A549 (cell line): ENCODE data around the gene SLC12A7. TPM values are rescaled to one million over a fixed set of nuclear protein-coding genes. Genes with fewer than 3 reads are reported as not detected.
A peak's percentile ranks its signal among the peaks of the same experiment; 100 is the strongest.

ENCODE experiments used
- ATAC-seq, 2 experiments: fragments of 200-7000 bp in 1 of 2; fragments of >200 bp in 1 of 2; cut with Nextera tagmentation in 1 of 2; cut with Tn5 transposase in 1 of 2; 3 replicates each; pipeline versions ENCODE4 v1.8.0 to v1.9.1; 2018 to 2020; ENCODE audit warnings: mild to moderate bottlenecking in 1 of 2, moderate library complexity in 1 of 2
- CTCF ChIA-PET: fragments of 300-600 bp; sonication (Branson Sonifier 250); formaldehyde crosslinking; extraction: SDS; loops from one replicate; lab custom pipeline; 2021; ENCODE audit warnings: antibody characterized with exemption, inconsistent platforms; lab: Yijun Ruan, JAX
- POLR2A ChIA-PET: fragments of 350-600 bp; formaldehyde crosslinking; extraction: SDS; loops from one replicate; lab custom pipeline; 2021; ENCODE audit warnings: antibody characterized with exemption, inconsistent platforms; lab: Yijun Ruan, JAX
- DNase-seq, 2 experiments: peaks; one replicate each; pipeline versions ENCODE4 v3.0.0 to v3.0.0-alpha.2; 2011 to 2016; ENCODE audit warnings: low read depth in 1 of 2, low spot score in 1 of 2
- FAIRE-seq: peaks from 2 replicates; lab custom pipeline; 2011; peaks lifted over from hg19 to GRCh38; lab: Jason Lieb, UNC
- H3K27ac ChIP-seq, 2 experiments: fragments of >200 bp; sonication (Bioruptor Twin); formaldehyde crosslinking; 3 replicates each; pipeline ENCODE4 v1.5.1; 2016 to 2017
- H3K4me1 ChIP-seq: fragments of >200 bp; sonication (Bioruptor Twin); formaldehyde crosslinking; 3 replicates; pipeline ENCODE4 v1.6.1; 2016
- H3K4me2 ChIP-seq: fragments of >200 bp; sonication (Bioruptor Twin); formaldehyde crosslinking; 3 replicates; pipeline ENCODE4 v1.6.1; 2016
- H3K4me3 ChIP-seq: fragments of >200 bp; sonication (Bioruptor Twin); formaldehyde crosslinking; 3 replicates; pipeline ENCODE4 v1.5.1; 2016
- H3K9me3 ChIP-seq: fragments of >200 bp; sonication (Bioruptor Twin); formaldehyde crosslinking; 3 replicates; pipeline ENCODE4 v1.6.1; 2016
- CHD4 ChIP-seq: fragments of 200-600 bp; sonication (generic); IDR thresholded peaks from 2 replicates; pipeline ENCODE4 v1.6.1; 2016; ENCODE audit warnings: antibody characterized with exemption, mild to moderate bottlenecking, borderline replicate concordance
- CTCF ChIP-seq: fragments of >200 bp; sonication (Bioruptor Twin); formaldehyde crosslinking; IDR thresholded peaks from 3 replicates; pipeline ENCODE4 v1.5.1; 2016
- EHF ChIP-seq: fragments of 250-450 bp; sonication (Bioruptor Pico); IDR thresholded peaks from 2 replicates; pipeline ENCODE4 v1.5.0; 2020; ENCODE audit warnings: mild to moderate bottlenecking
- EHMT2 ChIP-seq: fragments of 200-600 bp; sonication (generic); IDR thresholded peaks from 2 replicates; pipeline ENCODE4 v1.6.1; 2016; ENCODE audit warnings: antibody characterized with exemption, low read depth, mild to moderate bottlenecking, moderate library complexity
- ESRRA ChIP-seq: fragments of 150-350 bp; IDR thresholded peaks from 2 replicates; pipeline ENCODE4 v1.6.1; 2014; ENCODE audit warnings: mild to moderate bottlenecking, low read length, borderline replicate concordance
- FOSB ChIP-seq: fragments of 250-450 bp; sonication (Bioruptor Pico); IDR thresholded peaks from 2 replicates; pipeline ENCODE4 v1.5.0; 2020; ENCODE audit warnings: mild to moderate bottlenecking, moderate library complexity
- FOSL2 ChIP-seq, 2 experiments: fragments of 450-650 bp in 1 of 2; fragments of >200 bp in 1 of 2; sonication (Bioruptor Twin) in 1 of 2; formaldehyde crosslinking; IDR thresholded peaks; 2 replicates each; pipeline versions ENCODE4 v1.5.0 to v1.6.1; 2016 to 2020; ENCODE audit warnings: mild to moderate bottlenecking in 1 of 2, moderate library complexity in 1 of 2
- GATA3 ChIP-seq: IDR thresholded peaks from 2 replicates; pipeline ENCODE4 v1.6.1; 2012; ENCODE audit warnings: borderline replicate concordance
- JUNB ChIP-seq: fragments of >200 bp; sonication (Bioruptor Twin); formaldehyde crosslinking; IDR thresholded peaks from 2 replicates; pipeline ENCODE4 v1.6.1; 2016
- NR3C1 ChIP-seq: fragments of >200 bp; sonication (Bioruptor Twin); formaldehyde crosslinking; IDR thresholded peaks from 3 replicates; pipeline ENCODE4 v1.6.1; 2017
- POLR2A ChIP-seq: IDR thresholded peaks from 2 replicates; pipeline ENCODE4 v1.6.1; 2012; ENCODE audit warnings: mild to moderate bottlenecking, low read length
- RAD21 ChIP-seq, 2 experiments: fragments of >200 bp in 1 of 2; sonication (Bioruptor Twin) in 1 of 2; formaldehyde crosslinking in 1 of 2; IDR thresholded peaks in 1 of 2; conservative IDR thresholded peaks in 1 of 2; 2 replicates in 1 of 2; 3 replicates in 1 of 2; pipeline ENCODE4 v1.6.1; 2012 to 2018; ENCODE audit warnings: inconsistent platforms in 1 of 2
- RCOR1 ChIP-seq: fragments of 150-350 bp; IDR thresholded peaks from 2 replicates; pipeline ENCODE4 v1.6.1; 2014; ENCODE audit warnings: antibody characterized with exemption, low read length, low read depth
- RNF2 ChIP-seq: fragments of 200-600 bp; sonication (generic); IDR thresholded peaks from 2 replicates; pipeline ENCODE4 v1.6.1; 2016; ENCODE audit warnings: low read depth, mild to moderate bottlenecking, antibody characterized with exemption, moderate library complexity, borderline replicate concordance
- SREBF2 ChIP-seq: fragments of 450-650 bp; IDR thresholded peaks from 2 replicates; pipeline ENCODE4 v1.6.1; 2014; ENCODE audit warnings: mild to moderate bottlenecking, moderate library complexity
- ZFP36 ChIP-seq: fragments of 450-650 bp; IDR thresholded peaks from 2 replicates; pipeline ENCODE4 v1.6.1; 2014; ENCODE audit warnings: borderline replicate concordance; ENCODE audit not compliant: partially characterized antibody
- WGBS: methylation state at CpG from one replicate; pipeline ENCODE4 v1.1.6; 2017; ENCODE audit errors: missing lambda C conversion rate; 5-methylcytosine and 5-hydroxymethylcytosine counted together
- polyA plus RNA-seq, 4 experiments: library from polyadenylated mRNA; depleted of rRNA in 3 of 4; stranded (reverse); fragments of >200 nt; fragmentation: RNase III in 1 of 4; extraction: RNeasy Plus Mini Kit Qiagen cat#74134 plus additional on column Dnase treatment in 1 of 4; gene quantifications; 2 replicates in 3 of 4; 3 replicates in 1 of 4; pipeline ENCODE4 v1.2.3, GENCODE V29; 2011 to 2017
- TF ChIP-seq, protein P1 (sequence below): fragments of 450-650 bp; IDR thresholded peaks from 2 replicates; pipeline ENCODE4 v1.6.1; 2014; ENCODE audit warnings: antibody characterized with exemption

SLC12A7 gene
- polyA plus RNA-seq, 2 of the 4 experiments (the other 2 are of a cell fraction) = 11.2 to 22.5 TPM

DNA sequence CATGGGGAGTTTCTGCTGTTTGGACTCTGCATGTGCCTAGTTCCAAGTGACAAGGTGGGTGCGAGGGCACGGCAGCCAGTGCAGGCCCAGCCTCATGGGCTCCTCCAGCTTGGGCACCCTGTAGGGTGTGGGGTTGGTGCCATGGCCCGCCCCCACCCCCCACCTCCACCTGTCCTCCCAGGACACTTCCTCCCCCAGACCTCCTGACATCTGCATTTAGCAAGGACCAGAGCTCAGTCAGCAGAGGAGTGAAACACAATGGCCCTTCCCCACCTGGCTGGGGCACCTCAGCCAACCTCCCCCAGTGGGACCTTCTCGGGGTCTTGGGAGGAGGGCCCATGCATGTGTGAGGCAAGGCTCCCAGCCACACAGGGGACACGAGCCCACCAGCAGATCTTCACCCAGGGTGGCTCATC is 105.2 kb downstream of the SLC12A7 start:
- 83% methylated on average over 4 of the region's 5 CpGs for WGBS
- ATAC-seq = no peak
- H3K9me3 ChIP-seq = no peaks in the 10 kb centered on the region
- H3K27ac ChIP-seq = no peak overlapping the region
- FAIRE-seq = no peak
- CTCF ChIA-PET = interaction anchor here (1.0 to 7.7 kb wide), 11 partner anchors 8 to 168 kb away, joined by 3 to 82 read pairs (median 11); no protein-coding TSS in a partner anchor
- POLR2A ChIA-PET = no interaction called here
- DNase-seq = no peak
- TF ChIP-seq NR3C1 (no peak), RCOR1 (no peak), FOSB (CRISPR knock-in tag) (no peak), SREBF2 (no peak), POLR2A (no peak)
- H3K4me3 ChIP-seq = no peak overlapping the region
- H3K4me1 ChIP-seq = peaks cover 28% of the 10 kb centered on the region
- H3K4me2 ChIP-seq = no peak overlapping the region

DNA sequence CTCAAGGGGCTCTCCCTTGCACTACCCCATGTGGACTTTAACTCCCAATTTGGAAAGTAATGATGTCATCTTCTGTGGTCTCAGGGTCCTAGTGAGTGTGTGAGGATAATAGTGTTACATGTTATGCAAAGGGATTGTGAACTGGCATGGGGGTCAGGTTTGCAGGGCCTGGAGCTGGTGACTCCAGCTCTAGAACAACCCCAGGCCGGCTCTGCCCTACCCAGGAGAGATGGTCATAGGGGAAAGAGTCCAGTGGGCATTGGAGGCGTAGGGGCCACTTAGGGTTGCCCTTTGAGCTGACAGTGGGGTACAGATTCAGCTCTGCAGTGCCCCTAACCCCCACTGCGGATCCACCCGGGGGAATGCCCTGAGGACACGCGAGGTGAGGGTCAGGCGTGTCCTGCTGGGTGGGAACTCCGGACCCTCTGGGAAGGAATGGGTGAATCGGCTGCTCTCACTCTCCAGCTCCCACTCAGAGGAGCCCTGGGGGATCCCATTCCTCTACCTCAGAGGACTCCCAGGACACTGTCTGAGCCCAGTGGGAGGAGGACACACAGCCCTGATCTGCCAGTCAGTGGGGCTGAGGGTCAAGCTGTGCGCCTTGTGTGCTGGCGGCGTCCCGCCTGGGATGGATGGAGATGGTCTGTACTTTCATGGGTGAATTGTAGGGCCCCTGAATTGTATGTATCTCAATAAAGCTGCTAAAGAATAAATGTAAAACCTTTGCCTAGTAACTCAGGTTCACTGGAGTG is 105.8 kb downstream of the SLC12A7 start:
- CTCF ChIA-PET = interaction anchor here (1.1 to 7.7 kb wide), 12 partner anchors 9 to 168 kb away, joined by 3 to 47 read pairs (median 6); no protein-coding TSS in a partner anchor
- TF ChIP-seq ESRRA (no peak), RAD21 (conservative IDR thresholded peaks at IDR 0.05 in 1 of 2, IDR thresholded peaks at IDR 0.05 in 1 of 2) (no peak), EHMT2 (no peak), JUNB (no peak)
- TF ChIP-seq, protein P1, sequence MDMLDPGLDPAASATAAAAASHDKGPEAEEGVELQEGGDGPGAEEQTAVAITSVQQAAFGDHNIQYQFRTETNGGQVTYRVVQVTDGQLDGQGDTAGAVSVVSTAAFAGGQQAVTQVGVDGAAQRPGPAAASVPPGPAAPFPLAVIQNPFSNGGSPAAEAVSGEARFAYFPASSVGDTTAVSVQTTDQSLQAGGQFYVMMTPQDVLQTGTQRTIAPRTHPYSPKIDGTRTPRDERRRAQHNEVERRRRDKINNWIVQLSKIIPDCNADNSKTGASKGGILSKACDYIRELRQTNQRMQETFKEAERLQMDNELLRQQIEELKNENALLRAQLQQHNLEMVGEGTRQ = no peak

GRCh38 chr5:1005249-1005851 is 106.5 kb downstream of the SLC12A7 start:
- POLR2A ChIA-PET = no interaction called here
- ATAC-seq (no peak), DNase-seq (no peak), FAIRE-seq (no peak)
- TF ChIP-seq ZFP36 = no peak
- TF ChIP-seq FOSL2 (IDR thresholded peaks at IDR 0.05) = no peak
- no peak for TF ChIP-seq FOSL2 (CRISPR knock-in tag; IDR thresholded peaks at IDR 0.05)
- no peak for TF ChIP-seq GATA3
- no peak for TF ChIP-seq CTCF
- TF ChIP-seq RNF2 = no peak
- no peak for TF ChIP-seq CHD4
- no peak for TF ChIP-seq EHF
- Histone ChIP-seq H3K27ac (peak overlapping the region; percentile 89 to 92; a peak in 5 of 6 replicates), H3K4me2 (peak overlapping the region; percentile 85), H3K4me1 (peaks cover 22% of the 10 kb centered on the region), H3K4me3 (peak overlapping the region; percentile 63), H3K9me3 (no peaks in the 10 kb centered on the region)
- WGBS = 91% methylated on average over 19 of the region's 47 CpGs
- CTCF ChIA-PET = interaction anchor here (0.8 to 7.7 kb wide), 14 partner anchors 10 to 521 kb away, joined by 3 to 47 read pairs (median 5); no protein-coding TSS in a partner anchor

More for the DNA sequence above, 105.8 kb downstream of the SLC12A7 start:
- POLR2A ChIA-PET = no interaction called here
- Histone ChIP-seq H3K27ac (no peak overlapping the region), H3K4me2 (no peak overlapping the region), H3K9me3 (no peaks in the 10 kb centered on the region), H3K4me3 (no peak overlapping the region), H3K4me1 (peaks cover 28% of the 10 kb centered on the region)
- 95% methylated on average over 13 of the region's 13 CpGs for WGBS
- no peak for DNase-seq
- no peak for ATAC-seq
- FAIRE-seq = no peak
